Activated naive CD8-positive, alpha-beta T cell treated with anti-CD3 and anti-CD28 coated beads, Interleukin-2, amount 10 ng/mL, durations not matched to agents 7 days and 5 days (primary cell): Measurements from ENCODE around the gene CBX7. TPM values are rescaled to one million over a fixed set of nuclear protein-coding genes. Genes with fewer than 3 reads are reported as not detected.
"Not testable (repeated sequence)": the region's sequence is repeated elsewhere in the genome, so short reads cannot be mapped to it uniquely, and the experiment has no call there.

Experiments used
- ATAC-seq: fragments of 150-1000 bp; cut with Tn5 transposase; one replicate; pipeline ENCODE4 v1.10.0; 2021; ENCODE audit warnings: low read depth, moderate library complexity
- POLR2A ChIA-PET: fragments of 350-600 bp; sonication (Branson Sonifier 250); formaldehyde crosslinking; loops from one replicate; lab custom pipeline; 2021; ENCODE audit warnings: antibody characterized with exemption; lab: Charles Lee
- DNase-seq: peaks from one replicate; pipeline ENCODE4 v3.0.0; 2021
- H3K27ac Mint-ChIP-seq: one replicate; pipeline ENCODE4 v1.8.0; 2022; ENCODE audit warnings: mild to moderate bottlenecking, mixed read lengths
- H3K27me3 Mint-ChIP-seq: one replicate; pipeline ENCODE4 v1.8.0; 2022; ENCODE audit warnings: mild to moderate bottlenecking, moderate library complexity, mixed read lengths
- H3K36me3 Mint-ChIP-seq: one replicate; pipeline ENCODE4 v1.8.0; 2021; ENCODE audit warnings: mild to moderate bottlenecking, mixed read lengths
- H3K4me1 Mint-ChIP-seq: one replicate; pipeline ENCODE4 v1.8.0; 2021; ENCODE audit warnings: mixed read lengths
- H3K4me3 Mint-ChIP-seq: one replicate; pipeline ENCODE4 v1.8.0; 2022; ENCODE audit warnings: mild to moderate bottlenecking, moderate library complexity, mixed read lengths
- H3K9me3 Mint-ChIP-seq: one replicate; pipeline ENCODE4 v1.8.0; 2021; ENCODE audit warnings: mixed read lengths
- total RNA-seq, 2 experiments: library from RNA; stranded (reverse); gene quantifications; one replicate each; pipeline ENCODE4 v1.2.3, GENCODE V29; 2021

Gene CBX7
- total RNA-seq, 2 experiments from 2014 or later: 64.2 to 71.3 TPM

DNA sequence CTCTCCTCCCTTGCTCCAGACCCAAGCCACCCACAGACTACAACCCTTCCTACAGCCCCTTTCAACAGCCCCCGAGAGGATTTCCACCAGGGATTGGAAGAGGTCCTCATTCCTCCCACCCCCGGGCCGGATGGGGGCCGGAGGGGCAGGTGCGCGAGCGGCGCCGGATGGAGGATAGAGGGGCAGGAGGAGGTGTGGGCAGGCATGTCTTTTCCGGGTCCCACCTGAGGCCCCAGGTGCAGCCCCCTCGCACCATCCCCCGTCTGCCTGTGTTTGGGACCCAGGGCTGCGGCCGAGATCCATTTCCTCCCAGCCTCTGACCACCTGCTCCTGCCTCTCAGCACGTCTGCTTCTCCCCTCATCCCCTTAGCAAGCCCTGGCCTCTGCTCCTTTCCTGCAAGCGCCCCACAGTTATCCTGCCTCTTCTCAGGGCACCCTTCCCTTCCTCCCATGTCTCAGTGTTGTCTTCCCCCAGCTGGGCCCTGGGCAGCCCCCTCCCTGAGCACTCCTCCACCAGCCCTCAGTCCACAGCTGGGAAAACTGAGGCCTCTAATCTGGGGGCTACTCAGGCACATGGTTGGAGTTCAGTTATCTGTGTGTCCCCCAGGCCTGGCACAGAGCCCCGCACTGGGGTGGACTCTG is 19.3 kb upstream of the CBX7 start:
- peaks cover 27% of the 10 kb centered on the region for H3K4me1 Mint-ChIP-seq
- DNase-seq: no peak
- POLR2A ChIA-PET: interaction anchor here (1.0 to 6.5 kb wide), 6 partner anchors 133 to 357 kb away, joined by 3 to 46 read pairs (median 8); partner anchors contain the start of gene RPL3

DNA sequence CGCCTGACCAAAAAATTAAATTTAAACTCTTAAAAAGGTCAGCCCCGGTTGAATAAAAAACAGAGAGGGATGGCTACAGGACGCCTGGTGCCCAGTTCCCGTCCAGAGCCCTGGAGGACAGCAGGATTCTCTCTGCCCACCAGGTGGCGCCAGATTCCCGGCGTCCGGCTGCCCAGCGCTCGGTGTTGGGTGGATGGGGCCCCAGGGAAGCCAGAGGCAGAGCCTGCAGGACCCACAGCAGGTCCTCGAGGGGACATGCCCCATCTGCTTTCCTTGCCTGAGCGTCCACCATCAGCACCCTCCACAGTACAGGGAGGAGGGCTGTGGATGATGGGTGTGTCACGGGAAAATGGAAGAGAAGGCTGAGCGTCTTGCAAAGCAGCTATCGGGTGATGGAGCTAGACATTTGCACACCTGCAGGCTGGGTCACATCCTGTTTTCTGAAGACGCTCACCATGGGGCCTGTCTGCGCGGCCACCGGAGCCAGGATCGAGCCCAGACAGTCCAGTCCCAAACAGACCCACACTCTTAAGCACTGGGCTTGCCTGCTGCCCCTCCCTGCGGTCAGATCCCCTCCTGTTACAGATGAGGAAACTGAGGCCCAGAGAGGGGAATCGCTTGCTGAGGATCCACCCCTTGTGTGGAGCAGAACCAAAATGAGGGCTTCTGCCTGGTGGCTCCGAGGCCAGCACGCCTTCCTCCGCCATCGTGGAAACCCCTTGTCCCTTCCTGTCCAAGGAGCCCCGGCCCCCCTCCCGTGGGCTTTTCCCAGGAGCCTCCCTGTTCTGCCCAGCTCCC is 18.5 kb upstream of the CBX7 start:
- POLR2A ChIA-PET: interaction anchor here (0.6 to 6.5 kb wide), 10 partner anchors 9 to 358 kb away, joined by 3 to 46 read pairs (median 5); partner anchors contain the start of gene RPL3
- peak; percentile 82 for ATAC-seq
- Mint-ChIP-seq H3K4me1 (peaks cover 27% of the 10 kb centered on the region), H3K9me3 (no peaks in the 10 kb centered on the region), H3K27ac (peak overlapping the region; percentile 85), H3K36me3 (no peaks in the 10 kb centered on the region), H3K27me3 (peaks cover 12% of the 10 kb centered on the region), H3K4me3 (peak overlapping the region; percentile 76)
- DNase-seq: peak; percentile 93

More for the DNA sequence above, 19.3 kb upstream of the CBX7 start:
- H3K4me3 Mint-ChIP-seq: peak overlapping the region; percentile 19
- H3K9me3 Mint-ChIP-seq: no peaks in the 10 kb centered on the region
- H3K27me3 Mint-ChIP-seq: peaks cover 12% of the 10 kb centered on the region
- ATAC-seq: no peak
- peak overlapping the region; percentile 85 for H3K27ac Mint-ChIP-seq
- no peaks in the 10 kb centered on the region for H3K36me3 Mint-ChIP-seq

DNA sequence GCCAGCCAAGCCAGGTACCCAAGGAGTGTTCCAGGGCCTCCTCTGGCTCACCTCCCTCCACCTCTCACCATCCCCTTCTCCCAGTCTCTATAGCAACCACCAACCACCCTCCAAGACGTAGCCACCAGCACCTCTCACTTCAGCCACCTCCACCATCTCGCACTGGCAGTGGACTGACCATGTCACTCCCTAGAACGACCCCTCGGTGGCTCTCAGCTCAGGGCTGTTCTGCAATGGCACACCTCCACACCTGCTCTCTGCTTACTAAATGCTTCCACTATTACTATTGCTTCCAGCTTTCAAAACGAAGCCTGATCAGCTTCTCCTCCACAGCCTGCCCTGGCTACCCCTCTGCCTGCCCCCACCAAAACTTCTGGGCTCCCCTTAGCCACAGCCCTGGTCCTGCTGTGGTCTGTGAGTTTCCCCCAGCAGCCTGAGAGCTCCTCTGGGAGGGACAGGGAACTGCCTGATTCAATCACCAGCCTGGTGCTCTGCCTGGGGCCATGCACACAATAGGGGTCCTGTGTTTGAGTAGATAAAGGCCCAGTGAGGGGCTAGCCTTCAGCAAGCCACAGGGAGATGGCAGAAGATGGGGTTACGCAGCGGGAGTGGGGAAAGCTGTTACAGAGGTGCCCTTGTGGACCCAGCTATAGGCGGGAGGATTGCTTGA is 17.5 kb upstream of the CBX7 start:
- Mint-ChIP-seq H3K4me1 (peaks cover 27% of the 10 kb centered on the region), H3K4me3 (no peak overlapping the region)
- DNase-seq: no peak

DNA sequence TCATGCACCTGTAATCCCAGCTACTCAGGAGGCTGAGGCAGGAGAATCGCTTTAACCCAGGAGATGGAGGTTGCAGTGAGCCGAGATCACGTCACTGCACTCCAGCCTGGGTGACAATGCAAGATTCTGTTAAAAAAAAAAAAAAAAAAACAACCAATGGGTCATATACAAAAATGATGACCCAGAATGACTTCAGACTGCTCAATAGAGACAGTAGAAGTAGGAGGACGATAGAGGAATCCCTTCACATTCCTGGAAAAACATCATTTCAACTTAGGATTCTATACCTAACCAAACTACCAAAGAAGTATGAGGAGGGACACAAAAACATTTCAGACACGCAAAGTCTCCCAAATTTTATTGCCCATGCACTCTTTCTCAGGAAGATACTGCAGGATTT is 14.1 kb upstream of the CBX7 start:
- DNase-seq: no peak
- Mint-ChIP-seq H3K27me3 (peaks cover 14% of the 10 kb centered on the region), H3K36me3 (no peaks in the 10 kb centered on the region), H3K4me1 (peaks cover 9% of the 10 kb centered on the region), H3K9me3 (no peaks in the 10 kb centered on the region), H3K27ac (no peak overlapping the region), H3K4me3 (no peak overlapping the region)
- POLR2A ChIA-PET: interaction anchor here (0.7 to 6.5 kb wide), 2 partner anchors 153 kb away, joined by 3 to 46 read pairs; partner anchors contain the start of gene RPL3
- no peak for ATAC-seq

More for the DNA sequence above, 17.5 kb upstream of the CBX7 start:
- H3K27ac Mint-ChIP-seq: no peak overlapping the region
- POLR2A ChIA-PET: interaction anchor here (0.5 to 6.5 kb wide), 8 partner anchors 10 to 217 kb away, joined by 3 to 46 read pairs (median 4); partner anchors contain the start of gene RPL3
- H3K27me3 Mint-ChIP-seq: peaks cover 14% of the 10 kb centered on the region
- H3K36me3 Mint-ChIP-seq: no peaks in the 10 kb centered on the region
- no peak for ATAC-seq
- no peaks in the 10 kb centered on the region for H3K9me3 Mint-ChIP-seq

DNA sequence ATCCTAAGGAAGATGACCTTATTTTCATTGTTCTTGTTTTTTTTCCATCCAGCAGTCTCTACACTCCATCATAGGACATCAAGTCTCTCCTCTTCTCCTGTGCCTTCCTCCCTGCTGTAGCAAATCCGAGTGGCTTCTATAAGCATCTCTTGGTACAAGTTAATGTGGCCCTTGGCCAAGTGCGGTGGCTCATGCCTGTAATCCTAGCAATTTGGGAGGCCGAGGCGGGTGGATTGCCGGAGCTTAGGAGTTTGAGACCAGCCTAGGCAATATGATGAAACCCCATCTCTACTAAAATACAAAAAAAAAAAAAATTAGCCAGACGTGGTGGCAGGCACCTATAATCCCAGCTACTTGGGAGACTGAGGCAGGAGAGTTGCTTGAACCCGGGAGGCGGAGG is 3.6 kb upstream of the CBX7 start:
- H3K36me3 Mint-ChIP-seq, DNase-seq, H3K27ac Mint-ChIP-seq, H3K4me3 Mint-ChIP-seq, H3K9me3 Mint-ChIP-seq, ATAC-seq, H3K4me1 Mint-ChIP-seq: not testable (repeated sequence)
- H3K27me3 Mint-ChIP-seq: peaks cover 39% of the 10 kb centered on the region
- POLR2A ChIA-PET: interaction anchor here (1.5 kb wide), 1 partner anchor 164 kb away, joined by 4 read pairs; the partner anchor contains the start of gene RPL3

DNA sequence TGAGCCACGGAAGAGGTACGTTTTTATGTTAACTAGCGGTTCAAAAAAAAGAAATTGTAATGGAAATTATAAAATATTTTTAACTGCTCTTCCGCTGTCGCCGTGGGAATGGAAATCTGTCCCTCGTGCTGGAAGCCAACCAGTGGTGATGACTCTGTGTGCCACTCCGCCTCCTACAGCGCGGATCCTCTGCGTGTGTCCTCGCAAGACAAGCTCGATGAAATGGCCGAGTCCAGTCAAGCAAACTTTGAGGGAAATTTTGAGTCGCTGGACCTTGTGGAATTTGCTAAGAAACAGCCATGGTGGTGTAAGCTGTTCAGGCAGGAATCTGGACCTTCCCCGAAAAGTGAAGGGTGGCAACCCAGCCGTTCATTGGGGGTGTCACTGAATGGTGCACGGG is 2.9 kb upstream of the CBX7 start:
- Mint-ChIP-seq H3K36me3 (no peaks in the 10 kb centered on the region), H3K4me1 (peaks cover 7% of the 10 kb centered on the region), H3K27ac (no peak overlapping the region), H3K4me3 (no peak overlapping the region), H3K9me3 (no peaks in the 10 kb centered on the region), H3K27me3 (peaks cover 37% of the 10 kb centered on the region)
- no peak for DNase-seq
- no peak for ATAC-seq
- POLR2A ChIA-PET: interaction anchor here (1.5 kb wide), 1 partner anchor 164 kb away, joined by 4 read pairs; the partner anchor contains the start of gene RPL3

DNA sequence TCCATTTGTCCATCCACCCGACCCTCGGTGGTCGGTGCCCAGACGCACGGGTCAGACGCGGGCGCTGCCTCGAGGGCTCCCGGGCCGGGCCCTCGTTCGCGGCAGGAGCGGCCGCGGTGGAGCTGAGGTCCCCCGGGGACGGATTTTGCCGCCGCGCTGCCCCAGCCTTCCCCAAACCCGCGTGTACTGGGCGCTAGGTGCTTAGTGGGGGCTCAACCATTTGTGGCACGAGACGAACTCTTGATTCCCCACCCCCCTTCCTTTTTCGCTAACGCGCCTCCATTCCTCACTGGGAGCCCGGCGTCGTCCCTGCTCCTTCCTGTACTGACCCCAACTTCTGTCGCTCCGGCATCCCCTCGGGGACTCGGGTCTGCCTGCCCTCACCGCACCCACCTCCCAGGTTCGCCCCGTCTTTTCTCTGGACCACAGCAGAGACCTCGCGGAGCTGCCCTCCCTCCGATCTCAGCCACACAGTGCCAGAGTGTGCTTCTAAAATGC is 789 bp upstream of the CBX7 start:
- POLR2A ChIA-PET: interaction anchor here (1.0 to 2.1 kb wide), 4 partner anchors 164 to 283 kb away, joined by 3 to 23 read pairs (median 6); partner anchors contain the start of gene RPL3
- peak; percentile 4 for ATAC-seq
- Mint-ChIP-seq H3K27ac (peak overlapping the region; percentile 81), H3K27me3 (peaks cover 31% of the 10 kb centered on the region), H3K9me3 (no peaks in the 10 kb centered on the region), H3K4me3 (peak overlapping the region; percentile 87), H3K36me3 (no peaks in the 10 kb centered on the region), H3K4me1 (peaks cover 9% of the 10 kb centered on the region)
- no peak for DNase-seq

DNA sequence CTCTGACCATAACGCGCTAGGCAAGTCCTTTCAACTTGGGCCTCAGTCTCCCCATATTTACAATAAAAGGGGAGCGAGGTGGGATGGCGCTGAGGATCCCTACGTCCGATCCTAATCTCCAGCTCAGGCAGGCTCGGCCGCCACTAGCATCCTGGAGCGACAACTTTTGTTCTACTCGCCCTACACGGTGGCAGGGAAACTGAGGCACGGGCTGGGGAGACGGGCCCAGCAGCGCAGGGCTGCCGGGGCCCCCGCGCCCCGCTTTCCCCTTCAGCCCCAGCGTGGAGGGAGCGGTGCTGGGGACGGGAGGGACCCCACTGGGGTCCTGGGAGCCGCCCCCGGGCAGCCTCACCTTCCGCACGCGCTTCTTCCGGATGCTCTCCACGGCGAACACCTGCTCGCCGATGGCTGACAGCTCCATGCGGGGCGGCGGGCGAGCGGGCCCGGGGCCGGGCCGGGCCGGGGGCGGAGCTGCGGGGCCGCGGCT is 413 bp downstream of the CBX7 start:
- Mint-ChIP-seq H3K36me3 (no peaks in the 10 kb centered on the region), H3K27ac (no peak overlapping the region), H3K27me3 (peaks cover 23% of the 10 kb centered on the region), H3K4me1 (peaks cover 9% of the 10 kb centered on the region), H3K9me3 (no peaks in the 10 kb centered on the region), H3K4me3 (peak overlapping the region; percentile 66)
- POLR2A ChIA-PET: interaction anchor here (0.5 to 2.1 kb wide), 3 partner anchors 165 to 668 kb away, joined by 3 to 23 read pairs (median 4); partner anchors contain the start of gene RPL3
- ATAC-seq (no peak), DNase-seq (no peak)

DNA sequence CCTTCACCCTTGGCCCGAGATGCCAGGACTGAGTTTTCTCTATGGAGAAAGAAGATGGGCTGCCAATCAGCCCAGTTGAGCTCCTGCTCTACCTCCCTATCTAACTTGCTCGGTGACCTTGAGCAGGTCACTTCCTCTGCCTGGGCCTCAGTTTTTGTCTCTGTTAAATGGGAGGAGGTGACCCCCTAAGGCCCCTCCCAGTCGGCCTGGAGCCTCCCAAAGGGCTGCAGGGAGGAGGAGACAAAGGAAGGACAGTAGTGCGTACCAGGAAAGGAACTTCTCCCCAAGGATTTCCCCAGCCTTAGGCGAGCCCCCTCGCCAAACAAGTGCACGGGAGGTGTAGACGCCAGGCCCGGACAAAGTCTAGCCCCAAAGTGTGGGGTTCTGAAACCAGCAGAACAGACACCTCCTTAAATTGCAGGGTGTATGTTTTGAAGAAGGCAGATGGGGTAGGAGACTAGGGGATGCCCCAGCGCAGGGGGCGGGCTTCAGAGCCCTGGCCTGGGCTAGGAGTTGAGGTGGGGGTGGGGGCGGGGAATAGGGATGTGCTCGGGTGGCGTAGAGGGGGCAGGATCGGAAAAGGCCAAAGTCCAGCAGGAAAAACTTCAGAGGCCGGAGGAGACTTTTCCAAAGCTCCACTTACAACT is 1.0 kb downstream of the CBX7 start:
- no peak for ATAC-seq
- peak; percentile 35 for DNase-seq
- Mint-ChIP-seq H3K4me3 (peak overlapping the region; percentile 66), H3K27me3 (peaks cover 20% of the 10 kb centered on the region), H3K27ac (peak overlapping the region; percentile 56), H3K9me3 (no peaks in the 10 kb centered on the region), H3K4me1 (peaks cover 12% of the 10 kb centered on the region), H3K36me3 (no peaks in the 10 kb centered on the region)
- POLR2A ChIA-PET: interaction anchor here (0.5 to 2.1 kb wide), 2 partner anchors 168 to 668 kb away, joined by 4 to 23 read pairs; partner anchors contain the start of gene RPL3

DNA sequence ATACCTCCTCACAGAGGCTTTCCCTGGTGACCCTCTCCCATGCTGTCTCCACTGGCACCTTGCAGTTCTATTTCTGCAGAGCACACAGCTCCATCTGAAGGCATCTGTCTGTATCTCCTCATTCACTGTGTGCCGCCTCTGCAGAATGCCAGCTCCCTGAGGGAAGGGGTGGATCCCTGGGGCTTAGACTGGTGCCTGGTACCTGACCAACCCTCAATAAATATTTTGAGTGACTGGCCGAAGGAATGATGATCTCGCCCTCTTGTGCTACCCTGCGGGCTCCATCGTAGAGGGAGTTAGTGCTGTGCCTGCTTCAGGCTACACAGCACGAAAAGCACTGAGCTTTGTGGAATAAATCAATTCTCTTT is 1.6 kb downstream of the CBX7 start:
- peak; percentile 30 for DNase-seq

DNA sequence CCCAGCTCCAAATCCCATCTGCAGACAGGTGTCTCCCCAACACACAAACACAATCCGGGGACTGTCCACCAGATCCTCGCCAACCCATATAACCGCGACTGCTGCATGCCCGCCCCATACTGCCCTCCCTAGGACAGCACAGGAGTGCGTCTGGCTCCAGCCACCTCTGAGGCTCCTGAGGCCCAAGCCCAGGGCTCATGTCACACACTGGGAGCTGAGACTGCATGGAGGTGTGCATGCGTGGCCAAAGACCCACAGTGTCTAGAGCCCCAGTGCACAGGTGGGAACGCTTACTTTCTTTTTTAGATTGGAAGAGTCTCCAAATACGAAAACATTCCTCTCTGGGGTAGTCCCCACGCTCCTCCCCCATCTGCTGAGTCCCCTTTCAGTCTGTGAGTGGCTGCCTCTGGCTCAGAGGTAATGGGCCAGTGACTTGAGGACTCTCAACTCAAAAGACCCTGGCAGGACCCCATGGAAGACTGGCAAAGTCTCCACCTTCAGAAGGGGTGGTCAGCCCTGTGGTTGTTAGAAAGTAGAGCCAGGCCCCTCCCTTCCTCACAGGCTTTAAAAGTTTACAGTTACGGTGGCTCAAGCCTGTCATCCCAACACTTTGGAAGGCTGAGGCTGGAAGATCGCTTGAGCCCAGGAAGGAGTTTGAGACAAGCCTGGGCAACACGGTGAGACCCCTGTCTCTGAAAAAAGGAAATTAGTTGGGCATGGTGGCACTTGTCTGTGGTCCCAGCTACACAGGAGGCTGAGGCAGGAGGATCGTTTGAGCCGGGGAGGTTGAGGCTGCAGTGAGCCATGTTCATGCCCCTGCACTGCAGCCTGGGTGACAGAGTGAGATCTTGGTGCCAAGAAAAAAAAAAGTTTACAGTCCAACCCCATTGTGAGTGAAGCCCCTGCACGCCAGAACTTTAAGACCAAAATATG is 2.3 kb downstream of the CBX7 start:
- H3K36me3 Mint-ChIP-seq: no peaks in the 10 kb centered on the region
- H3K4me1 Mint-ChIP-seq: peaks cover 14% of the 10 kb centered on the region
- ATAC-seq (no peak), DNase-seq (no peak)
- H3K4me3 Mint-ChIP-seq: peak overlapping the region; percentile 40
- H3K27ac Mint-ChIP-seq: peak overlapping the region; percentile 33
- H3K9me3 Mint-ChIP-seq: no peaks in the 10 kb centered on the region
- H3K27me3 Mint-ChIP-seq: peaks cover 20% of the 10 kb centered on the region
- POLR2A ChIA-PET: interaction anchor here (1.1 to 3.2 kb wide), 2 partner anchors 14 to 169 kb away, joined by 3 to 19 read pairs; partner anchors contain the start of gene RPL3

More for the DNA sequence above, 1.6 kb downstream of the CBX7 start:
- no peak for ATAC-seq
- Mint-ChIP-seq H3K27ac (peak overlapping the region; percentile 33), H3K9me3 (no peaks in the 10 kb centered on the region), H3K4me1 (peaks cover 14% of the 10 kb centered on the region), H3K4me3 (peak overlapping the region; percentile 66), H3K27me3 (peaks cover 20% of the 10 kb centered on the region), H3K36me3 (no peaks in the 10 kb centered on the region)
- POLR2A ChIA-PET: interaction anchor here (2.1 to 3.2 kb wide), 2 partner anchors 168 to 169 kb away, joined by 19 to 23 read pairs; partner anchors contain the start of gene RPL3
